Esophagus muscularis mucosa (tissue), 3 donors: ENCODE measurements around the gene HOXC11.

Source experiments
- POLR2A ChIP-seq: fragments of 450-650 bp; IDR thresholded peaks from one replicate; pipeline ENCODE4 v1.6.1; 2017; ENCODE audit warnings: antibody characterized with exemption, moderate library complexity, mild to moderate bottlenecking, low read depth
- POLR2AphosphoS5 ChIP-seq, 2 donors: sonication (generic); formaldehyde crosslinking; IDR thresholded peaks; one replicate each; pipeline ENCODE4 v1.6.1; 2017; ENCODE audit warnings: antibody characterized with exemption in 2 of 2
- TF ChIP-seq, protein P1 (sequence below), 3 experiments: fragments of 200-600 bp in 2 of 3; fragments of 450-650 bp in 1 of 3; sonication (generic) in 2 of 3; IDR thresholded peaks; one replicate each; pipeline ENCODE4 v1.5.1; 2017 to 2019; ENCODE audit warnings: antibody characterized with exemption in 3 of 3, mild to moderate bottlenecking in 2 of 3, moderate library complexity in 1 of 3

DNA sequence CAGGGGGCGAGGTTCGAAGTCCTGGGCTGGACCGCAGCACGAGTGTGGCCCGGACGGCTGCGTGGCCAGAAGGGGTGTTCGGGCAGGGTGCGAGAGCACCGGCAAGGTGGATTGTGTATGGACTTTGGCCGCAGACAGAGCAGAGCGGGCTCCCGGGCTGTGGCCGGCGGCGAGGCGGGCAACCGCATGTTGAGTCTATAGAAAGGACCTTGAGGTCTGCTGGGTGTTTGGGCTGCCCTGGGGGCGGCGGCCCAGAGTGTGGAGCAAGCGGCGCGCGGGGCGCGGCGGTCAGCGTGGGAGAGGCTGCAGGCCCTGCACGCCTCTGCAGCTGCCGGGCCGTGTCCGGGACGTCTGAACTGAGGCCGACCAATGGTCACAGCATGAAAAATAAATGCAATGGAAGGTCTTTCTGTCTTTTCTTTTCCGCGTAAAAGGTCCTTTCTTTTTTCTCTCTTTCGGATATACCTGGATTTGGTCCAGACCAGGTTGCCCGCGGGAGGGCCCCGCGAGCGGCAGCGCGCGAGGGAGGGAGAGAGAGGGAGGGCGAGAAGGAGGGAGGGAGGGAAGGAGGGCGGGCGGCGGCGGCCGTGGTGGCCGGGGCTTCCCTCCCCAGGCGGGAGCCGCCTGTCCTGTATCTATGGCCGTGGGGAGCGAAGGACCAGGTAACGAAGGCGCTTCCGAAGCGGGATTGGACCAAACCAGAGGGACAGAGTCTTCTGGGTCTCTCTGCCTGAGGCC lies 21.5 kb downstream of the HOXC11 start:
- TF ChIP-seq POLR2A (no peak), POLR2AphosphoS5 (IDR thresholded peaks at IDR 0.05) (no peak)
- TF ChIP-seq, protein P1, sequence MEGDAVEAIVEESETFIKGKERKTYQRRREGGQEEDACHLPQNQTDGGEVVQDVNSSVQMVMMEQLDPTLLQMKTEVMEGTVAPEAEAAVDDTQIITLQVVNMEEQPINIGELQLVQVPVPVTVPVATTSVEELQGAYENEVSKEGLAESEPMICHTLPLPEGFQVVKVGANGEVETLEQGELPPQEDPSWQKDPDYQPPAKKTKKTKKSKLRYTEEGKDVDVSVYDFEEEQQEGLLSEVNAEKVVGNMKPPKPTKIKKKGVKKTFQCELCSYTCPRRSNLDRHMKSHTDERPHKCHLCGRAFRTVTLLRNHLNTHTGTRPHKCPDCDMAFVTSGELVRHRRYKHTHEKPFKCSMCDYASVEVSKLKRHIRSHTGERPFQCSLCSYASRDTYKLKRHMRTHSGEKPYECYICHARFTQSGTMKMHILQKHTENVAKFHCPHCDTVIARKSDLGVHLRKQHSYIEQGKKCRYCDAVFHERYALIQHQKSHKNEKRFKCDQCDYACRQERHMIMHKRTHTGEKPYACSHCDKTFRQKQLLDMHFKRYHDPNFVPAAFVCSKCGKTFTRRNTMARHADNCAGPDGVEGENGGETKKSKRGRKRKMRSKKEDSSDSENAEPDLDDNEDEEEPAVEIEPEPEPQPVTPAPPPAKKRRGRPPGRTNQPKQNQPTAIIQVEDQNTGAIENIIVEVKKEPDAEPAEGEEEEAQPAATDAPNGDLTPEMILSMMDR (IDR thresholded peaks at IDR 0.05) = no peak
